Measurements from ENCODE around the gene NFIB.

NFIB gene

DNA sequence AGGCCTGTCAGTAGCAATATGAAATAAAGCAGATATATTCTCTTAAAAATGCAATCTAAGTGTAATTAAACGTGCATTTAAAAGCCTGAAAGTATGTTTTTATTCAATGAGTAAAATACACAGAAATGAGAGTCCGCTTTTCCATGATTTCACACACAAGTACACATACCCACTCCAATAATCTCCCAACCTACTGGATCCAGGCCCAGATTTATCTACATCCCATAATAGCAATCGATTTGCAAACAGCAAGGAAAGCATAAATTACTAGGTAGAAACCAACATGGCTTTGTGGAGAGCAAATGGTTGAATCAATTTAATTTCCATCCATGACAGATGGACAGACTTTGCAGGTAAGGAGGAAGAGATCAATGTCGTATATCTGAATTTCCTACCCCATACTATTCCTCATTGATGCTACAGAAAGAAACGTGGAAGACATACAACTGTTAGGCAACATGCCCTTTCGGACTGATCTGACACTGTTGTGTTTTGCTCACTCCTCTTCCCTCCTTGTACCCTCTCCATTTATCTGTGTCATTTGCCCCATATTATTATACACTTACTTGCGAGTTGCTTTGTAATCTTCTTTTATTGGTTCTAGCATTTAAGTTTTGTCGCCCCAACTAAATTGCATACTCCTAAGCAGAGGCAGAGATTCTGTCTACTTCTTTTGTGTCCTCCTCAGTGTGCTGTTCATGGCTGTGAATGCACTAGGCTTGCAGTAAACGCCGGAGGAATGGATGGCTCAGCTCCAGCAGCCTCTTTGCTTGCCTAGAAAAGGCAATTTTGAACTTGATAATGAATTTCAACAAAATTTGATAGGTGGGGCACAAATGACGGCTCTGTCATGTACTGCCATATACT, 133.6 kb downstream of the NFIB start:
- no peak for DNase-seq (ENCODE audit: low spot score)
- Mint-ChIP-seq H3K4me1 (ENCODE audit: low read depth) (no peaks in the 10 kb centered on the region), H3K9me3 (no peaks in the 10 kb centered on the region), H3K27ac (no peak overlapping the region), H3K27me3 (ENCODE audit: low read depth) (no peaks in the 10 kb centered on the region), H3K4me3 (no peak overlapping the region), H3K36me3 (ENCODE audit: low read depth) (no peaks in the 10 kb centered on the region)

DNA sequence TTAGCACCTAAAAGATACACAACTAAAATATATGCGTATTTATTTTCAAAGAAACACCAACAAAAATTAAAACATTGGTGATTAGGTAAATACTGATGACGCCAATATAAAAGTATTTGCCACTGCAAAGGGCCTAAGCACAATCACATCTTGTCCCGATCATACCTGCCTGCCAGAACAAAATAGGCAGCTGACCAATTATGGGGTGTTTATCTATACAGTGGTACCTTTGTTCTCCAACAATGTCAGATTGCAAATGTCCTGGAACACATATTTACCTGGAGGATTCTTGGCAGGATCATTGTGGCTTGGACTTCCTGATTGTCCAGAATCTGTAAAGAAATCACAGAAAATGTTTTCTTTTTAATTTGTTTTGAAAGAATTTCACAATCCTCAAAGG, 134.5 kb downstream of the NFIB start:
- no peak overlapping the region for H3K4me3 Mint-ChIP-seq
- no peaks in the 10 kb centered on the region for H3K36me3 Mint-ChIP-seq (ENCODE audit: low read depth)
- no peaks in the 10 kb centered on the region for H3K9me3 Mint-ChIP-seq
- no peaks in the 10 kb centered on the region for H3K27me3 Mint-ChIP-seq (ENCODE audit: low read depth)
- H3K4me1 Mint-ChIP-seq (ENCODE audit: low read depth) = no peaks in the 10 kb centered on the region
- DNase-seq (ENCODE audit: low spot score) = no peak
- no peak overlapping the region for H3K27ac Mint-ChIP-seq

DNA sequence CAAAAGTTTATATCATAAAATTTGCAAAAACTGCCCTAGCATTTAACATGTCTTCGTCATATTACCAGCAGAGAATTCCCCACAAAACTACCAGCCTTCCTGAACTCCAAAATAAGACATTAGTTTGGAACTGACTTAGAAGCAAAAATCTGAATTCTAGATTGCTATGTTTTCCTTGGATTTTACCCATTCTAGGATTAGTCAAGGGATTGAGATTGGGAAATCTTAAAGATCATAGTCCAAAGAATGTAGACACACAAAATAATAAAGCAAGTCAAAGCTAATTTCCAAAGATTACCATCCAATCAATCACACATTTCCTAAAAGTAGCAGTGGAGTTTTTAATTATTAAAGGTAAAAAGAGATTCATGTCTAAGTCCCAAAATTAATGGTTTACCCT, 138.2 kb downstream of the NFIB start:
- no peaks in the 10 kb centered on the region for H3K27me3 Mint-ChIP-seq (ENCODE audit: low read depth)
- H3K36me3 Mint-ChIP-seq (ENCODE audit: low read depth) = no peaks in the 10 kb centered on the region
- no peak overlapping the region for H3K27ac Mint-ChIP-seq
- DNase-seq (ENCODE audit: low spot score) = no peak
- no peaks in the 10 kb centered on the region for H3K9me3 Mint-ChIP-seq
- H3K4me3 Mint-ChIP-seq = no peak overlapping the region
- H3K4me1 Mint-ChIP-seq (ENCODE audit: low read depth) = no peaks in the 10 kb centered on the region

DNA sequence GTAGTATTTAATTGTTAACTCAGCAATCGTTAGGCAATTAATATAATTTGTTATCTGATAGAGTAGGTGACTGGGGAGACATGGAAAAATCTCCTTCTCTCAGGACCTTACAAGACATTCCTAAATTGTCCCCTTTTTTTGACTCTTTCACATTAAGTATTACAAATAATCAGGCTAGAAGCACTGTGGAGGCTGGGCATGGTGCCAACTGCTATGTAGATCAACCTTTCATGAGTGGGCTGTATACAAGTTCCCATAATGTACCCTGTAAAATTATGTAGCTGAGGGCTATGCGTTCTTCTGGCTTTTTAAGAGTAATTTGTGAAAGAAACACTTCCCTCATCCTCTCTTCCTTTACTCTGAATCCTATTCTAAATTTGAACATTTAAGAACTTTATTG, 140.2 kb downstream of the NFIB start:
- H3K4me1 Mint-ChIP-seq (ENCODE audit: low read depth) = no peaks in the 10 kb centered on the region
- no peak for DNase-seq (ENCODE audit: low spot score)
- no peaks in the 10 kb centered on the region for H3K27me3 Mint-ChIP-seq (ENCODE audit: low read depth)
- H3K4me3 Mint-ChIP-seq = no peak overlapping the region
- H3K9me3 Mint-ChIP-seq = no peaks in the 10 kb centered on the region
- no peaks in the 10 kb centered on the region for H3K36me3 Mint-ChIP-seq (ENCODE audit: low read depth)
- no peak overlapping the region for H3K27ac Mint-ChIP-seq

DNA sequence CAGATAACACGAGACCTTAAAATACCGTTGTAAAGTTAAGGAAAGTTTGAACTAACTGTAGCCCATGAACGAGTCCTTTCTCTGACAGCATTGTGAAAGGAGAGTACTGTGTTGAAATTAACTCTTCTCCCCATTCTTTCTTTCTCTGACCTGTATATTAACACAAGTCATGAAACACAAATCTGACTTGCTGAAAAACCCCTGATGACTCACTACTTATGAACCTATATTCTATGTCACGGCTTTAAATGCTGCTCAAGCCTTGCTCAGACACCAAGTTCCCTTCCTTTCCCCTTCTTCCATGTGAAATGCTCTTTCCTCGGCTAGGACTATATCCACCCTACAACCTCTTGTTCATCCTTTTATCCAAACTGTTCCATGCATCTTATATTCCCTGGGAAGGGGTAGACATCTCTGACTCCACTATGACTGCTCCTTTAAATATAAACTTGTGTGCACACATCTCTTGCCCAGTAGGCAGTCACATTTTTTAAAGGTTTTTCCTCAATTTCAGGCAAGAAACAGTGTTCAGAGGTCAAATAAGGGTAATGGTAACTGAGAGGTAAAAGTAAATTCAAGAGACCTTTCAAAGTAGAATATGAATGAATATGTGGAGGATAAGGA, 142.9 kb downstream of the NFIB start:
- no peaks in the 10 kb centered on the region for H3K4me1 Mint-ChIP-seq (ENCODE audit: low read depth)
- no peak for DNase-seq (ENCODE audit: low spot score)
- H3K36me3 Mint-ChIP-seq (ENCODE audit: low read depth) = no peaks in the 10 kb centered on the region

DNA sequence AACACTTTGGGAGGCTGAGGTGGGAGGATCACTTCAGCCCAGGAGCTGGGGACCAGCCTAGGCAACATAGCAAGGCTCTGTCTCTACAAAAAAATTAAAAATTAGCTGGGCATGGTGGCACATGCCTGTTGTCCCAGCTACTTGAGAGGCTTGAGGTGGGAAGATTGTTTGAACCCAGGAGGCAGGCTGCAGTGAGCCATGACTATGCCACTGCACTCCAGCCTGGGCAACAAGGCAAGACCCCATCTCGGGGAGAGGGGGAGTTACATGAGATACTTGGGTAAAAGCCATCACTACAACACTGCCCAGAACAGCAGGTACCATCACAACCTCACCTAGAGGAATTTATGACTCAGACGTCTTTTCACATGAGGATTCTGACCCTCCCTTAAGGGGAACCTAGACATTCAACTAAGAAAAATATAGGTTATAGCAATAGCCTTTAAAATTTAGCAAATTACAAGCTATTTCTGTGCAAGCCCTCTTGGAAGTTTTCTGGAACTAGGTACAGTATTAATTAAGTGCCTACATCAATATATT, 143.5 kb downstream of the NFIB start:
- no peak overlapping the region for H3K27ac Mint-ChIP-seq
- no peaks in the 10 kb centered on the region for H3K36me3 Mint-ChIP-seq (ENCODE audit: low read depth)
- H3K27me3 Mint-ChIP-seq (ENCODE audit: low read depth) = no peaks in the 10 kb centered on the region
- no peak for DNase-seq (ENCODE audit: low spot score)
- no peaks in the 10 kb centered on the region for H3K4me1 Mint-ChIP-seq (ENCODE audit: low read depth)
- H3K9me3 Mint-ChIP-seq = no peaks in the 10 kb centered on the region
- no peak overlapping the region for H3K4me3 Mint-ChIP-seq

More for the DNA sequence above, 142.9 kb downstream of the NFIB start:
- Mint-ChIP-seq H3K27me3 (ENCODE audit: low read depth) (no peaks in the 10 kb centered on the region), H3K27ac (no peak overlapping the region), H3K4me3 (no peak overlapping the region), H3K9me3 (no peaks in the 10 kb centered on the region)

DNA sequence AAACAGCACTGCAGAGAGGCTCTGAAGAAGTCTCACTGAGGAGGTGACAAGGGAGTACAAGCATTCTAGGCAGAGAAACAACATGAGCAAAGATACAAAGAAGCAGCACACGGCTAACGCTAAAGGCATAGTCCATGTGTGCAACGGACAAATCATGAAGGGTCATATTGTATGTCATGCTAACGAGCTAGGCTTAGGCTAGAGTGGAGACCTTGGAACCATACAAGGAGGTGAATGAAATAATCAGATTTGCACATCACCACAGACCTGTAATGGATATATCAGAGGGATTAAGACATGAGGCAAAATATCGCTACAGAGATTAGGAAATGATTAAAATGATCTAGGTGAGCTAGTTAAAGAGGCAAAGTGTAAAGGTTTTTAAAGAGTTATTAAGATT, 145.6 kb downstream of the NFIB start:
- Mint-ChIP-seq H3K9me3 (no peaks in the 10 kb centered on the region), H3K4me3 (no peak overlapping the region), H3K27ac (no peak overlapping the region), H3K4me1 (ENCODE audit: low read depth) (no peaks in the 10 kb centered on the region), H3K36me3 (ENCODE audit: low read depth) (no peaks in the 10 kb centered on the region), H3K27me3 (ENCODE audit: low read depth) (no peaks in the 10 kb centered on the region)
- DNase-seq (ENCODE audit: low spot score) = no peak

DNA sequence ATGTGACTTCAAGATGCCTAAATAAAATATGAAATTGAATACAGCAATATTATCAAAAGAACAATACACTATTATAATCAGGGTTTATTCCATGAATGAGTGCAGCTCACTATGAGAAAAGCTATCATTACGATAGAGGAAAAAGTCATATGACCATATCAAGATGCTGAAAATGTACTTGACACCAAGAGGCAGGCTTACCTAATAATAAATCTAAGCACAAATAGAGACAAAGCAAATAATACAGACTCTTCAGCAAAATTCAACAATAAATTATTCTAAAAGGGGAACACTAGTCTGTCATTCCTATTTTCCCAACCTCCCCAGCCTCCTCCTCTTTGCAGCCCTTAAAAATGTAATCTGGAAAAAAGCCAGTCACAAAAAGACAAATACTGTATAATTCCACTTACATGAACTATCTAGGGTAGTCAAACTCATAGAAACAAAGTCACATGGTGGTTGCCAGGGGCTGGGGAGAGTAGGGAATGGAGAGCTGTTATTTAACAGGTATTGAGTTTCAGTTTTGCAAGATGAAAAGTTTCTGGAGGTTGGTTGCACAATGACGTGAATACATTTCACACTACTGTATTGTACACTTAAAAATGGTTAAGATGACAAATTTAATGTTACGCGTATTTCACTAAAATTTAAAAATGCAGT, 148.4 kb downstream of the NFIB start:
- H3K27ac Mint-ChIP-seq = no peak overlapping the region
- DNase-seq (ENCODE audit: low spot score) = no peak
- no peaks in the 10 kb centered on the region for H3K9me3 Mint-ChIP-seq
- no peaks in the 10 kb centered on the region for H3K27me3 Mint-ChIP-seq (ENCODE audit: low read depth)
- no peaks in the 10 kb centered on the region for H3K36me3 Mint-ChIP-seq (ENCODE audit: low read depth)
- no peak overlapping the region for H3K4me3 Mint-ChIP-seq
- no peaks in the 10 kb centered on the region for H3K4me1 Mint-ChIP-seq (ENCODE audit: low read depth)

DNA sequence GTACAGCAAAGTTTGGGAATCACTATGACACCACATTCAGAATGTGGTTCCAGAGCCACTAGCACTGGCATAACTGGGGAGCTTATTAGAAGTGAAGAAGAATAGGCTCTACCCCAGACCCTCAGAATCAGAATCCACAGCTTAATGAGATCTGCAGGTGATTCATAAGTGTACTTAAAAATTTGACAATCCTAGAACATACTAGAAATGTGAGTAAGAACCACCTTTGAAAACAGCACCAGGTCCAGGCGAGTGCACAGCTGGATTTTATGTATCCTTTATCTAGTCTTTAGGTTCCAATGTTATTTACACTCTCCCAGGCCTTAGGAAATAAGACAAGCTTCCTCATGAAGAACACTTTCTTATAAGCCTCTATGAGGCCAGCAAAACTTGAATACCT, 149.0 kb downstream of the NFIB start:
- Mint-ChIP-seq H3K4me1 (ENCODE audit: low read depth) (no peaks in the 10 kb centered on the region), H3K4me3 (no peak overlapping the region), H3K27ac (no peak overlapping the region), H3K36me3 (ENCODE audit: low read depth) (no peaks in the 10 kb centered on the region), H3K9me3 (no peaks in the 10 kb centered on the region), H3K27me3 (ENCODE audit: low read depth) (no peaks in the 10 kb centered on the region)
- no peak for DNase-seq (ENCODE audit: low spot score)

DNA sequence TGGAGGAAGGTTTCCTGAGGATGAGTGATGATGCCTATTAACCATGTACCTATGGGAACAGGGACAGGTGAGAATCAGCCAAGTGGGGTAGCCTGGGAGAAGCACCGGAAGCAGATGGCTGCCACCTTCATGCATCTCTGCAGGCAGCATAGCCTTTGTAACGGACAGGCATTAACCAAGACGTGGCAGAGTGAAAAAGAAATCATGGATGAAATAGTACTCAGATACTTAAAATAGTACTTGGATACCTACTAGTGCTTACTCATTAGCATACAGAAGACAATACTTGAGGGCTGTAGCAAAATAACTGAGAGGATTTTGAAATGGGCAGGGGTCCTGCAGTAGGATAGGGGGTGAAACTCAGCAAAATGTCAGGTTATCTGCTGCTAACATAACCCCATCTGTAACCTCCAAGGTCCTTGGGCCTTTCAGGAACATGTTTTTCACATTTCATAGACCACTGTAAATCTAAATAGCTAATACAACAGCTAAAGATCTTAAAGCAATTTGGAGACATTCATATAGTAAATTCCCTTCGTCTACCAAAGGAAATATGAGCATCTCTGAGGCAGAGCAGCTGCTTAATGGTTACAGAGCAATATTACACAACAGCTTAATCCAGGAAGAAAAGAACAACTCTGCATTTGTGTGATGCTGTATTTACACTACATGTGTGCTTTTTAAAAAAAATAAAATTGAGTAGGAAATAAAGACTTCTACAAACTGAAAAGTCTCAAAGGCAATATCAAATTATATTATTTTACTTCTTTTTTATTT, 154.3 kb downstream of the NFIB start:
- Mint-ChIP-seq H3K4me3 (no peak overlapping the region), H3K4me1 (ENCODE audit: low read depth) (peaks cover 5% of the 10 kb centered on the region), H3K27me3 (ENCODE audit: low read depth) (peaks cover 2% of the 10 kb centered on the region), H3K27ac (no peak overlapping the region), H3K9me3 (no peaks in the 10 kb centered on the region), H3K36me3 (ENCODE audit: low read depth) (no peaks in the 10 kb centered on the region)
- no peak for DNase-seq (ENCODE audit: low spot score)

DNA sequence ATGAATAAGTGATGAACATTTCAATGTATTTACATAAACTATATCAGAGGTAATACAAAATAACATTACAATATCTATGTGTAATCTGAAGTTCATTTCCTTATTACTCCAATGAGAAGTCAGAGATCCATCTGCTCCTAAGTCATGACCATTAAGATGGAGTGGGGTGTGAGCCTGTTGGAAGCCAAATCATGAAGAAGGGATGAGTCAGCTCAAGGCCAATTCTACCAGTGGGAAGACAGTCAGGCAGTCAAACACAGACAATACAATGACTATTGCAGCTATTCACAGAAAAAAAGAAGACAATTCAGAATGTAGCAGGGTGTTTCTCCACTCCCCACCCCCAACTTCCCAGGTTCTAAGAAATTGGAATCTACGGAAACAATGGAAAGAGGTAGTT, 155.0 kb downstream of the NFIB start:
- Mint-ChIP-seq H3K4me3 (no peak overlapping the region), H3K27ac (no peak overlapping the region), H3K36me3 (ENCODE audit: low read depth) (no peaks in the 10 kb centered on the region), H3K9me3 (no peaks in the 10 kb centered on the region), H3K4me1 (ENCODE audit: low read depth) (peaks cover 5% of the 10 kb centered on the region), H3K27me3 (ENCODE audit: low read depth) (peaks cover 2% of the 10 kb centered on the region)
- no peak for DNase-seq (ENCODE audit: low spot score)

DNA sequence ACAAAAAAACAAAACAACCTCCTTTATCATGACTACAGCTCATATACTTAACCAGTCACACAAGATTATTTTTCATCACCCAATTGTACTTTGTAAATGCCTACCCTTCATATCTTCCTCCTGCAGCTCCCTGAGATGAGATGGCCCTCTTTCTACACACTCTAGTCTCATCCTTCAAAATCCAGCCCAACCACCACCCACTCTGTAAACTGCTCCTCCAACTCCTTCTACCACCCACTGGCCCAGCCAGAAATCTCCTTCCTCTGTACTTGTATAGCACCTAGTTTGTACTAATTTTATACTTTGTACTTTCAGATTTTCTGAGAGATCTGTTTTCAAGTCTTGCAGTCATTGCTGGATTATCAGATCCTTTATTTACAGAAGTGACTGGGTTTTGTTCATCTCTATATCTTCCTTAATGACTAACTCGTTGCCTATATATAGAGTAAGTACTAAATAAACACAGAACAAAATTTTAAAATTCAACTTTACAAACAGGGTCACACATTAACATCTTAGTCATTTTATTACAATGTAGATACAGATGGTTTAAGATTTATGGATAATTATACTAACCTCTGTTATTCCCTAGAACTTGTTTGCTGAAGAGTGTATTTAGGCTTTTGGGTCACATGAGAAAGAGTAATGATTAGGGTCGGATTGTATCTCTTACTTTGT, 155.7 kb downstream of the NFIB start:
- Mint-ChIP-seq H3K36me3 (ENCODE audit: low read depth) (no peaks in the 10 kb centered on the region), H3K4me3 (no peak overlapping the region), H3K4me1 (ENCODE audit: low read depth) (peaks cover 5% of the 10 kb centered on the region), H3K27me3 (ENCODE audit: low read depth) (peaks cover 2% of the 10 kb centered on the region), H3K27ac (no peak overlapping the region), H3K9me3 (no peaks in the 10 kb centered on the region)
- no peak for DNase-seq (ENCODE audit: low spot score)

DNA sequence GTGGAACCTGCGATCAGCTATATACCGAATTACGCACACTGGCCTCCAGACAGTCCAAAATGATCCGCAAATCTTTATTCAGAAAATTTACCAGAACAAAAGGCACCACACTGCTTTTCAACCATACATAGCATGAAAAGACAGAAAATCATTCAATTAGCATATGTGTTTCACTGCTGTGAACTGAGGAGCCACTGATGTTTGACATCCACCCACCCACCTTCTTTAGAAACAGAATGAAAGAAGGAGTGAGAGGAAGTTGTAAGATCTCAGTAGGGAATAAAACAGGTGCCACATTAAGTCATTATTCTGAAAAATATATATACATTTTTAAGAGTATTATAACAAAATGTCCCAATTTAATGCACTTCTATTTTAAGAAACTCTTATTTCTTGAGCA, 156.8 kb downstream of the NFIB start:
- Mint-ChIP-seq H3K27ac (no peak overlapping the region), H3K9me3 (no peaks in the 10 kb centered on the region), H3K4me1 (ENCODE audit: low read depth) (peaks cover 5% of the 10 kb centered on the region)

More for the DNA sequence above, 156.8 kb downstream of the NFIB start:
- H3K36me3 Mint-ChIP-seq (ENCODE audit: low read depth) = no peaks in the 10 kb centered on the region
- no peak for DNase-seq (ENCODE audit: low spot score)
- H3K4me3 Mint-ChIP-seq = no peak overlapping the region
- peaks cover 2% of the 10 kb centered on the region for H3K27me3 Mint-ChIP-seq (ENCODE audit: low read depth)
